ENCODE results near the gene PPIG.
"Not testable (repeated sequence)": the region's sequence is repeated elsewhere in the genome, so short reads cannot be mapped to it uniquely, and the experiment has no call there.

DNA sequence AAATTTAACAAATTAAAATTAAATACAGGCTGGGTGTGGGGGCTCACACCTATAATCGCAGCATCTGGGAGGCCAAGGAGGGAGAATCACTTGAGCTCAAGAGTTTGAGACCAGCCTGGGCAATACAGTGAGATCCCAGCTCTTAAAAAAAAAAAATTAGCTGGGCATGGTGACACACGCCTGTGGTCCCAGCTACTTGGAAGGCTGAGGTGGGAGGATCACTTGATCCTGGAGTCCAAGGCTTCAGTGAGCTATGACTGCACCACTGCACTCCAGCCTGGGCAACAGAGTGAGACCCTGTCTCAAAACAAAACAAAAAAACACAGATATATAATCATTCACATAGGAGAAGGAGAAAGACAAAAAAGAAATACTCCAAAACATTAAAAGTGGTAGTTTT lies 44.7 kb upstream of the PPIG start:
- not testable (repeated sequence) for TF ChIP-seq CTCF (conservative IDR thresholded peaks at IDR 0.05; ENCODE audit: low read depth in 2 of 2); NANOG (IDR thresholded peaks at IDR 0.05; ENCODE audit: borderline replicate concordance); EZH2 (IDR thresholded peaks at IDR 0.05; ENCODE audit: low read depth, unreplicated experiment); JUNB (IDR thresholded peaks at IDR 0.05; ENCODE audit: unreplicated experiment); CREB1 (CRISPR knock-in tag; IDR thresholded peaks at IDR 0.05; ENCODE audit: low read depth); POLR2AphosphoS5 (IDR thresholded peaks at IDR 0.05; ENCODE audit: low read depth); EZH2phosphoT487 (IDR thresholded peaks at IDR 0.05; ENCODE audit: unreplicated experiment); ZNF462 (CRISPR knock-in tag; IDR thresholded peaks at IDR 0.05); ZNF331 (CRISPR knock-in tag; IDR thresholded peaks at IDR 0.05; ENCODE audit: low read depth)
- TF ChIP-seq, protein P1, sequence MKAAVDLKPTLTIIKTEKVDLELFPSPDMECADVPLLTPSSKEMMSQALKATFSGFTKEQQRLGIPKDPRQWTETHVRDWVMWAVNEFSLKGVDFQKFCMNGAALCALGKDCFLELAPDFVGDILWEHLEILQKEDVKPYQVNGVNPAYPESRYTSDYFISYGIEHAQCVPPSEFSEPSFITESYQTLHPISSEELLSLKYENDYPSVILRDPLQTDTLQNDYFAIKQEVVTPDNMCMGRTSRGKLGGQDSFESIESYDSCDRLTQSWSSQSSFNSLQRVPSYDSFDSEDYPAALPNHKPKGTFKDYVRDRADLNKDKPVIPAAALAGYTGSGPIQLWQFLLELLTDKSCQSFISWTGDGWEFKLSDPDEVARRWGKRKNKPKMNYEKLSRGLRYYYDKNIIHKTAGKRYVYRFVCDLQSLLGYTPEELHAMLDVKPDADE (IDR thresholded peaks at IDR 0.05), result not testable (repeated sequence)
- TF ChIP-seq, protein P2, sequence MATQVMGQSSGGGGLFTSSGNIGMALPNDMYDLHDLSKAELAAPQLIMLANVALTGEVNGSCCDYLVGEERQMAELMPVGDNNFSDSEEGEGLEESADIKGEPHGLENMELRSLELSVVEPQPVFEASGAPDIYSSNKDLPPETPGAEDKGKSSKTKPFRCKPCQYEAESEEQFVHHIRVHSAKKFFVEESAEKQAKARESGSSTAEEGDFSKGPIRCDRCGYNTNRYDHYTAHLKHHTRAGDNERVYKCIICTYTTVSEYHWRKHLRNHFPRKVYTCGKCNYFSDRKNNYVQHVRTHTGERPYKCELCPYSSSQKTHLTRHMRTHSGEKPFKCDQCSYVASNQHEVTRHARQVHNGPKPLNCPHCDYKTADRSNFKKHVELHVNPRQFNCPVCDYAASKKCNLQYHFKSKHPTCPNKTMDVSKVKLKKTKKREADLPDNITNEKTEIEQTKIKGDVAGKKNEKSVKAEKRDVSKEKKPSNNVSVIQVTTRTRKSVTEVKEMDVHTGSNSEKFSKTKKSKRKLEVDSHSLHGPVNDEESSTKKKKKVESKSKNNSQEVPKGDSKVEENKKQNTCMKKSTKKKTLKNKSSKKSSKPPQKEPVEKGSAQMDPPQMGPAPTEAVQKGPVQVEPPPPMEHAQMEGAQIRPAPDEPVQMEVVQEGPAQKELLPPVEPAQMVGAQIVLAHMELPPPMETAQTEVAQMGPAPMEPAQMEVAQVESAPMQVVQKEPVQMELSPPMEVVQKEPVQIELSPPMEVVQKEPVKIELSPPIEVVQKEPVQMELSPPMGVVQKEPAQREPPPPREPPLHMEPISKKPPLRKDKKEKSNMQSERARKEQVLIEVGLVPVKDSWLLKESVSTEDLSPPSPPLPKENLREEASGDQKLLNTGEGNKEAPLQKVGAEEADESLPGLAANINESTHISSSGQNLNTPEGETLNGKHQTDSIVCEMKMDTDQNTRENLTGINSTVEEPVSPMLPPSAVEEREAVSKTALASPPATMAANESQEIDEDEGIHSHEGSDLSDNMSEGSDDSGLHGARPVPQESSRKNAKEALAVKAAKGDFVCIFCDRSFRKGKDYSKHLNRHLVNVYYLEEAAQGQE (IDR thresholded peaks at IDR 0.05; ENCODE audit: unreplicated experiment), result not testable (repeated sequence)

Data from GM23338 (cell line).